Activated CD4-positive, alpha-beta memory T cell treated with anti-CD3 and anti-CD28 coated beads, Interleukin-2, amount 10 ng/mL, durations not matched to agents 7 days and 5 days (primary cell): ENCODE data around the gene ECI1. TPM values are rescaled to one million over a fixed set of nuclear protein-coding genes. Genes with fewer than 3 reads are reported as not detected.
A peak's percentile ranks its signal among the peaks of the same experiment; 100 is the strongest.

Experiments used
- CTCF ChIA-PET: fragments of 350-600 bp; sonication (Branson Sonifier 250); formaldehyde crosslinking; loops from one replicate; lab custom pipeline; 2021; ENCODE audit warnings: antibody characterized with exemption, inconsistent platforms; lab: Charles Lee
- POLR2A ChIA-PET: fragments of 350-600 bp; sonication (Branson Sonifier 250); formaldehyde crosslinking; loops from one replicate; lab custom pipeline; 2021; ENCODE audit warnings: antibody characterized with exemption; lab: Charles Lee
- DNase-seq: peaks from one replicate; pipeline ENCODE4 v3.0.0-alpha.2; 2020
- H3K27ac Mint-ChIP-seq: one replicate; pipeline ENCODE4 v1.8.0; 2021; ENCODE audit warnings: mild to moderate bottlenecking, mixed read lengths
- H3K27me3 Mint-ChIP-seq: one replicate; pipeline ENCODE4 v1.8.0; 2021; ENCODE audit warnings: mixed read lengths
- H3K36me3 Mint-ChIP-seq: one replicate; pipeline ENCODE4 v1.8.0; 2021; ENCODE audit warnings: low read depth, mixed read lengths
- H3K4me1 Mint-ChIP-seq: one replicate; pipeline ENCODE4 v1.8.0; 2021; ENCODE audit warnings: mixed read lengths
- H3K4me3 Mint-ChIP-seq: one replicate; pipeline ENCODE4 v1.8.0; 2021; ENCODE audit warnings: mild to moderate bottlenecking, mixed read lengths
- H3K9me3 Mint-ChIP-seq: one replicate; pipeline ENCODE4 v1.8.0; 2021; ENCODE audit warnings: mixed read lengths
- total RNA-seq, 2 experiments: library from RNA; stranded (reverse); gene quantifications; one replicate each; pipeline ENCODE4 v1.2.3, GENCODE V29; 2021

Gene ECI1
- total RNA-seq, 2 experiments from 2014 or later, result 43.0 to 44.8 TPM

DNA sequence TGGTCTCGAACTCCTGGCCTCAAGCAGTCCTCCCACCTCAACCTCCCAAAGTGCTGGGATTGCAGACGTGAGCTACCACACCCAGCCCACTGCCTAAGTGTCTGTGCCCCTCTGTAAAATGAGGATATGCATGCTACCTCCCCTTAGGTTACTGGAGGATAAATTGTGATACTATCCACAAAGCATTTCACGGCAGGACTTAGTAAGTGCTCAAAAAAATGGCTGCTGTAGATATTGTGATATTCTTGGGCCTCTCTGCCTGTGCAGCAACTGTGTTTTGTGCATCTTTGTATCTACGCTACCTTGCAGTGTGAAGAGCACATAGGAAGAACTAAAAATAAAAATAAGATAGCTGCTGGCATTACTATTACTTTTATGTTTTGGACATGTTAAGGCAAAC is 53.1 kb downstream of the ECI1 start:
- no peak for DNase-seq
- H3K4me1 Mint-ChIP-seq, result peaks cover 3% of the 10 kb centered on the region
- H3K27me3 Mint-ChIP-seq, result peaks cover 50% of the 10 kb centered on the region
- ChIA-PET POLR2A (no interaction called here), CTCF (no interaction called here)
- no peaks in the 10 kb centered on the region for H3K36me3 Mint-ChIP-seq
- no peaks in the 10 kb centered on the region for H3K9me3 Mint-ChIP-seq
- no peak overlapping the region for H3K27ac Mint-ChIP-seq
- no peak overlapping the region for H3K4me3 Mint-ChIP-seq

DNA sequence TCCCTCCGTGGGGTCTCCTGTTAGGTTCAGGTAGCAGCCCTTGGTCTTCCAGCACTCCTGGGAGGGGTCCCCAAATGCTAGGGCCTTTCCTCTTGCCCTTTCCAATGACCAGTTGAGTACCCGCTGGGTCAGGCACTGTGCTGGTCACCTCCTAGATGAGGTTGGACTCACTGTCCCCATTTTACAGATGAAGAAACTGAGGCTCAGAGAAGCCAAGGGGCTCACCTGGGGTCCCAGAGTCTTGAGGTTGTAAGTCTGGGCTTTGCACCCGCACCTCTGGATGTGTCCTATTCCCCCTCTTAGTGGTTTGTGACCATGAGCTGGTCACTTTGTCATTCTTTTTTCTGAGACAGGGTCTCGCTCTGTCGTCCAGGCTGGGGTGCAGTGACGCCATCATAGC is 53.6 kb downstream of the ECI1 start:
- DNase-seq, result no peak
- H3K9me3 Mint-ChIP-seq, result no peaks in the 10 kb centered on the region
- no peak overlapping the region for H3K27ac Mint-ChIP-seq
- no peaks in the 10 kb centered on the region for H3K36me3 Mint-ChIP-seq
- H3K4me1 Mint-ChIP-seq, result peaks cover 3% of the 10 kb centered on the region
- H3K4me3 Mint-ChIP-seq, result no peak overlapping the region
- ChIA-PET CTCF (no interaction called here), POLR2A (no interaction called here)
- peaks cover 50% of the 10 kb centered on the region for H3K27me3 Mint-ChIP-seq

DNA sequence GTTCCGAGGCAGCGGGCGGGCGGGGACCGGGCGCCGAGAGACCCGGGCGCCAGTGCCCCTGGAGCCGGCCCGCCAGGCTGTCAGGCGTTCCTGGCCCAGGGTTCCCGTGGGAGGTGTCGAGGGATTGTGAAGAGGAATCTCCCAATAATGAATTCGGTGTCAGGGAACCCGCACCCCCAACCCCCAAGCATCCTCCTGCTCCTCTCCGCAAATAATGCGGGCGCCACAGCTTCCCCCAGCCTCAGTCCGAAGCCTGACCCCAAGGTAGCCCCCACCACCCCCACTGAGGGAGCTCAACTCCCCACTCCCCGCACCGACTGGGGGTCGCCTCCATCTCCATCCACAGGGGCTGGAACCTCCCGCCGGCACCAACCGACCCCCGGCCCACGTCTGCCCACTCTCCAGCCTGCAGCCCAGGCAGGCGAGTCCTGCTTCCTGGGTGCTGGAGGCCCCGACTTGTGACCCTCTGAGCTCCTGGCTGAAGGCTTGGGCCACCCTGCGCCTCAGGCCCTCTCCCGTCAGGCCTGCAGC is 54.3 kb downstream of the ECI1 start:
- peaks cover 3% of the 10 kb centered on the region for H3K4me1 Mint-ChIP-seq
- H3K27me3 Mint-ChIP-seq, result peaks cover 51% of the 10 kb centered on the region
- no peak overlapping the region for H3K27ac Mint-ChIP-seq
- POLR2A ChIA-PET, result no interaction called here
- H3K4me3 Mint-ChIP-seq, result no peak overlapping the region
- DNase-seq, result no peak
- H3K36me3 Mint-ChIP-seq, result no peaks in the 10 kb centered on the region
- no peaks in the 10 kb centered on the region for H3K9me3 Mint-ChIP-seq
- CTCF ChIA-PET, result no interaction called here

DNA sequence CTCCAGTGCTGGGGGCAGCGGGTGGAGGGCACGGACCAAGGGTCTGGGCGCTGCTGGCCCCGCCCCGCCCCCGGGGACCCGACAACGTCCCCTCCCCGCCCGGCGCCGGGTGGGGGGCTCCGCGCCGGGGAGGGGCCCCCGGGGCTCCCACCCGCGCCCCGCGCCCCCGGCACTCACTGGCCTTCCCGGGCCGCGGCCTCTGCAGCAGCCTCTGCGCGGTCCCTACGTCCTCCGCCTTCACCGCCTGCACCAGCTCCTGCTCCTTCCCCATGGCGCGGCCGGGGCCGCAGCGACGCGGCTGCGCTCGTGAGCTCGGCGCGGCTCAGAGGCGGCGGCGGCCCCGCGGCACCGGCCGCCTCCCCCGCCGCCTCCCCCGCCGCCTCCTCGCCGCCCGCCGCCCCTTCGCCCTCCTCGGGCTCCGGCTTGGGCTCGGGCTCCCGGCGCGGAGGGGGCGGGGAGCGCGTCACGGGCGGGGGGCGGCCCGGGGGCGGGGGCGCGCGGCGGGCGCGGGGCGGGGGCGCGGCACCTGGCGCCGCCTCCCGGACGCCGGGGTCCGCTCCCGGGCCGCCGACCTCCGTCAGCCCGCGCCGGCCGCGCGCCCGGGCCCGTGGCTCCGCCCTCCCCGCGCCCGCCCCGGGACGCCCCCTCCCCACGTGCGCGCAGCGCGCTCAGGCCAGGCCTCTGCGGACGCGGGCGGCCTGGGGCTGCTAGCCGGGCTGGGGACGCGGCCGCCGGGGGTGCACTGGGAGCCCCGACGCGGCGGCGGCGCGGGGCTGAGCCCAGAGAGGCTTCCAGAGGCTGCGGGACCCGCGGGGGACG is 55.0 kb downstream of the ECI1 start, which contains the start of gene CASKIN1:
CASKIN1 (minus strand) TSS at position 444 of the 819 bp plus-strand sequence; CDS start at position 271, 173 bp downstream.
- H3K27ac Mint-ChIP-seq, result no peak within 1 kb of the TSS
- ChIA-PET CTCF (no interaction called here), POLR2A (interaction anchor here (1.5 to 1.9 kb wide), 2 partner anchors 25 to 41 kb away, joined by 3 to 6 read pairs; partner anchors contain the start of gene TRAF7)
- DNase-seq, result no peak
- peaks cover 3% of the 10 kb centered on the region for H3K4me1 Mint-ChIP-seq
- no peaks in the 10 kb centered on the region for H3K36me3 Mint-ChIP-seq
- H3K27me3 Mint-ChIP-seq, result peaks cover 48% of the 10 kb centered on the region
- H3K9me3 Mint-ChIP-seq, result no peaks in the 10 kb centered on the region
- H3K4me3 Mint-ChIP-seq, result no peak within 1 kb of the TSS

DNA sequence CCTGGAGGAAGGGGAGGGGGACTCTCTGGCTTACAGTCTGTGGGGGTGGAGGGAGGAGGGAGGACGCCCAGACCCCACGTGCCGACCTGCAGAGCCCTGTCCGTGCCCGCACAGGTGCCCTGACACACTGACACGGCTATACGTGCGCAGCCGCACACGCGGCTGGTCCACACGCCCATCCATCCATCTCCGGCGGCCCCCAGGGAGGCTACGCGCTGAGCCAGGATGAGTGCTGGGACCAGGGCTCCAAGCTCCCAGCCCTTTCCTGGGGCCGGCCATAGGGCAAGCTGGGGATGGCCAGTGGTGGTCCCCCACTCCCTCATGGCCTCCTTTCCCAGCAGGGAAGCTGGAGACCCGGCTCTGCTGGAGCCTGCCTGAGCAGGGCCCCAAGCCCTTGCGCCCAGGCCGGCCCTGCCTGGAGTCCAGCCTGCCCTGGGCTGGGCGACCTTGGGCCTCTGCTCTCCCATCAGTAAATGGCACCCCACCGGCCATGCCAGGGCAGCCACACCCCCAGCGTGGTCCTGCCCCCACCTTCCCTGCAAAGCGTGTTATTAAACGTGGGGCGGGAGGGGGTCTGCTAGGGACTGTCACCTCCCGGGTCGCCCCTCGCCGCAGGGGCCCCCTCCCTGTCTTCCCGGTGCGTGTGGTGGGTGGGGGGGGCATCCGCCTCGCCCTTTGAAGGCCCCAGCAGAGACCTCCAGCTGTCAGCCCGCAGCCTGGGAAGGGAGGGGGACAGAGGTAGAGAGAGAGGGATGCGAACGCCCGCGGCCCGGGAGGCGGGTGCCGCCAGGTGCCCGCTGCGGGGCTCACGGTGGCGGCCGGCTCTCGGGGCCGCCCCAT is 55.8 kb downstream of the ECI1 start:
- Mint-ChIP-seq H3K27me3 (peaks cover 47% of the 10 kb centered on the region), H3K27ac (no peak overlapping the region), H3K4me1 (peaks cover 3% of the 10 kb centered on the region), H3K36me3 (no peaks in the 10 kb centered on the region), H3K4me3 (no peak overlapping the region), H3K9me3 (no peaks in the 10 kb centered on the region)
- ChIA-PET POLR2A (interaction anchor here (1.4 to 3.1 kb wide), 5 partner anchors 9 to 56 kb away, joined by 3 to 18 read pairs (median 6); partner anchors contain the start of genes ECI1, MLST8, PGP and TRAF7), CTCF (interaction anchor here (0.8 to 2.0 kb wide), 8 partner anchors 8 to 306 kb away, joined by 3 to 15 read pairs (median 4); partner anchors contain the start of genes ECI1 and TRAF7)
- no peak for DNase-seq

DNA sequence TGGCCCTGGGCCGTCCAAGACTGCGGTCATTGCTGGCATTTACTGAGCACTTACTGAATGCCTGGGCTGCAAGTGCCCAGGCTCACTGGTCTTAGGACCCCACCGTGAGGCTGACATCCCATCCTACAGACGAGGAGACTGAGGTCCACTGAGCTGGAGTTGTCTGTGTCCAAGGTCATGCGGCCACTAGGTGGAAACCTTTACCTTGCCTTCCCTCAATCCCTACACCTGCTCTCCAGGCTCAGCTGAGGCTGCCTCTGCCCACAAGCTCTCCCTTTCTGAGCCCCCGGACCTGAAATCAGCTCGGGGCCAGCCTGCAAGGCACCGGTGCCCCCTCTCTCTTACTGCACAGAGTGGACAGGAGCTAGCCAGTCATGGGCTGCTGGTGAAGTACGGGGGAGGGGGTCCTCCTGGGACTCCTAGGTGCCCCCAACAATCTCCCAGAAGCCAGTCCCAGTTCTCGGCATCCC is 56.5 kb downstream of the ECI1 start:
- ChIA-PET POLR2A (interaction anchor here (1.4 to 3.1 kb wide), 4 partner anchors 10 to 57 kb away, joined by 4 to 18 read pairs (median 6); partner anchors contain the start of genes ECI1, MLST8, PGP and TRAF7), CTCF (interaction anchor here (0.5 to 2.0 kb wide), 9 partner anchors 9 to 306 kb away, joined by 3 to 15 read pairs (median 4); partner anchors contain the start of genes ECI1 and TRAF7)
- Mint-ChIP-seq H3K4me1 (peaks cover 3% of the 10 kb centered on the region), H3K27me3 (peaks cover 43% of the 10 kb centered on the region), H3K27ac (no peak overlapping the region), H3K4me3 (no peak overlapping the region), H3K9me3 (no peaks in the 10 kb centered on the region), H3K36me3 (no peaks in the 10 kb centered on the region)
- DNase-seq, result peak; percentile 55

DNA sequence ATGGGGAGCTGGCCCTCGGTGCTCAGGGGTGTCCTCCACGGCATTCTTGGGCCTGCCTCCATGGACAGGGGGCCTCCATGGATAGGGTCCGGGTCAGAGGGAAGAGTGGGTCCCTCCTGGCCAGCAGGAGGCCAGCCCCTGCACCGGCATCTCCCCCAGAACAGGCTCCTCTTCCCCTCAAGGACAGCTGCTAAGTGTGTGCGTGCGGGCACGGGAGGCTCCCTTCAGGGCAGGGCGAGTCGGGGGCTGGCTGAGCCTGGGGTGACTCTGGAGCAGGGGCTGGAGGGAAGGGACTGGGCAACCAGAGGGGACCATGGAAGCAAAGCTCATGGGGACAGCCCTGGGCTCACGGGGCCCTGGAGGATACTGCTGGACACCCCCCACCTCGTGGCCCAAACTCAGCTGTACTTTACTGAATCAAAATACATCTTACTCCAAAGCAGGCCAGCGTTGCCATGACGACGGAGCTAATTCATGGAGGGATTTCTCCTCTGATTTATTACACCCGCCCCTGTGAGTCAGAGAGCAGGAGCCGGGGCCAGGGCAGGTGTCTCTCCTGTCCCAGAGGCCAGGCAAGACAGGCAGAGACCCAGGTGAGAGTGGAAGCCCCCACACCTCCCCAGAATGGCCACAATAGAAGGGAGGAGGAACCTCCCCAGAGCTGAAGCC is 57.1 kb downstream of the ECI1 start:
- H3K27me3 Mint-ChIP-seq, result peaks cover 43% of the 10 kb centered on the region

DNA sequence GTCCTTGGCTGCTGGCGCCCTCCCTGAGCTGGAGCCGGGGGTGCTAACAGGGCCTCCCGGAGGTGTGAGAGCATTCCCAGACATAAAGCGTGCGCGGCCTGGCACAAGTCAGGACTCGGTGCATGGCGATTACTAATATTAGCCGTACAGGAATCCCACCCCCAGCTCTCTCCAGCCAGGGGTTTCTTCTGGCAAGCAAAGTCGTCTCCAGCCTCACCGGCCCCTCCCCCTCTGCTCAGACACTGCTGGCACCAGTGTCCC is 60.0 kb downstream of the ECI1 start:
- POLR2A ChIA-PET, result interaction anchor here (0.6 kb wide), 1 partner anchor 338 kb away, joined by 3 read pairs; no protein-coding TSS in a partner anchor

More for the DNA sequence above, 57.1 kb downstream of the ECI1 start:
- Mint-ChIP-seq H3K4me3 (no peak overlapping the region), H3K9me3 (no peaks in the 10 kb centered on the region), H3K36me3 (no peaks in the 10 kb centered on the region), H3K4me1 (peaks cover 3% of the 10 kb centered on the region), H3K27ac (no peak overlapping the region)
- POLR2A ChIA-PET, result interaction anchor here (0.8 to 3.1 kb wide), 5 partner anchors 11 to 57 kb away, joined by 3 to 18 read pairs (median 6); partner anchors contain the start of genes ECI1, MLST8, PGP and TRAF7
- DNase-seq, result no peak
- CTCF ChIA-PET, result interaction anchor here (0.5 to 2.0 kb wide), 8 partner anchors 9 to 307 kb away, joined by 3 to 15 read pairs (median 4); partner anchors contain the start of gene ECI1

DNA sequence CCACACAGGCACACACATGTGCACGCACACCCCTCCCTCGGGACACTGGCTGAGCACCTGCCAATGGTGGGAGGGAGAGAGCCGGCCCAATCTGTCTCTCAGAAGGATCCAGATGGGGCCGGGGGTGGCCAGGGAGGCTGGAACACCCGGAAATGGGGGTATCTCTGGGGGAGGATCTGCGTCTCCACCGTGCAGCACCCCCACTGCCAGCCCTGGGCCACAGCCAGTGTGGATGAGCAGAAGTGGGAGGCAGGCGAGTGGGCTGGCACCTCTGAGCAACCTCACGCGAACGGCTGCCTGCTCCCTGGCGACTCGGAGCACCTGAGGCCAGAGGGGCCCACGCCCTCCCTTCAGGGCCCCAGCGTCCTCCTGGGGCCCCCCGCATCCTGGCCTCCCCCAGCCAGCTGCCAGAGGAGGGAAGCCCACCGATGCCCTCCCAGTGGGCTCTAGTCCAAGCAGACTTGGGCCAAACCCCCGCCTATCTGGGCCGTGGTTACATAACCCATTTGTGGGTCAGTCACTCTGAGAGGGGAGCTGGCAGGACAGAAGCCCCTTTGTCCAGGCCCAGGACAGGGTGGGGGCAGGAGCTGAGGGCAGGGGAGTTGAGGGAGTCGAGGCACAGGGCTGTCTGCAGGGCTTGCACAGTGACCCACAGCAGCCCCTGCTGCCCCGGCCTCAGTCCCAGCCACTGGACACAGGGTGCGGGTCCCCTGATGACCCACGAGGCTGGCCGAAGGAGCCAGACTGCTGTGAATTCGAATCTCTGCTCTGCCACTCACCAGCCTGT is 60.5 kb downstream of the ECI1 start:
- ChIA-PET POLR2A (interaction anchor here (0.6 kb wide), 1 partner anchor 339 kb away, joined by 3 read pairs; no protein-coding TSS in a partner anchor), CTCF (no interaction called here)
- H3K9me3 Mint-ChIP-seq, result no peaks in the 10 kb centered on the region

More for the DNA sequence above, 60.0 kb downstream of the ECI1 start:
- H3K9me3 Mint-ChIP-seq, result no peaks in the 10 kb centered on the region
- no peak for DNase-seq
- H3K4me3 Mint-ChIP-seq, result no peak overlapping the region
- peaks cover 21% of the 10 kb centered on the region for H3K27me3 Mint-ChIP-seq
- CTCF ChIA-PET, result no interaction called here
- H3K27ac Mint-ChIP-seq, result no peak overlapping the region
- H3K4me1 Mint-ChIP-seq, result peaks cover 3% of the 10 kb centered on the region
- no peaks in the 10 kb centered on the region for H3K36me3 Mint-ChIP-seq

DNA sequence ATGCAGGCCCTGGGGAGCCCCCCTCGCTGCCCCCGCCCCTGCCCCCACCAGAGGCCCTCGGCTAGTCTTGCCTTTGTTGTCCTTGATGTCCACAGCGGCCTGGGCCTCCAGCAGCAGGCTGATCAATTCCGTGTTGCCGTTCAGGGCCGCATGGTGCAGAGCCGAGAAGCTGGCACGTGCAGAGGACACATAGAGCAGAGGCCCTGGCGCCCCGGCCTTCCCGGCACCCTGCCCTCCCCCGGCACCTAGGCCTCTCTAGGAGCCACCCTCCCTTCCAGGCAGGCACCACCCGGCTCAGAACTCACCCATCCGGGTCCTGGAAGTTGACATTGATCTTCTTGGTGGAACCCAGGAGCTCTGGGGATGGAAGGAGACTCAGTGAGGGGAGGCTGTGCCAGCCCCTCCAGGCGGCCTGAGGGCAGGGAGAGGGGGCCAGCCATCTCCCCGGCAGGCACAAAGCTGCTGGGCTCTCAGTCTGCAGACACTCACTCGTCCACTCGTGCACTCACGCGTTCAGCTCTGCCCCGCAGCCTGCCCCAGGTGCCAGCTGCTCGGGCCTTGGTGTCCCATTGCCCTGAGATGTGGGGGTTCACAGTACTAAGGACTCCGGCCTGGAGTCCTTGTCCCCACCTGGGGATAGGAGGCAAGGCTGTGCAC is 61.3 kb downstream of the ECI1 start:
- Mint-ChIP-seq H3K4me3 (no peak overlapping the region), H3K27ac (no peak overlapping the region), H3K36me3 (no peaks in the 10 kb centered on the region), H3K27me3 (peaks cover 15% of the 10 kb centered on the region), H3K9me3 (no peaks in the 10 kb centered on the region), H3K4me1 (peaks cover 3% of the 10 kb centered on the region)
- CTCF ChIA-PET, result no interaction called here
- POLR2A ChIA-PET, result no interaction called here
- DNase-seq, result no peak

More for the DNA sequence above, 60.5 kb downstream of the ECI1 start:
- H3K4me1 Mint-ChIP-seq, result peaks cover 3% of the 10 kb centered on the region
- H3K27me3 Mint-ChIP-seq, result peaks cover 21% of the 10 kb centered on the region
- no peak overlapping the region for H3K27ac Mint-ChIP-seq
- no peak overlapping the region for H3K4me3 Mint-ChIP-seq
- no peaks in the 10 kb centered on the region for H3K36me3 Mint-ChIP-seq
- DNase-seq, result no peak
